KMS-11 (cell line): ENCODE data around the gene NPW.

ENCODE experiments used
- H2AFZ ChIP-seq: fragments of 200-600 bp; sonication (generic); 2 replicates; pipeline ENCODE4 v1.6.1; 2016; ENCODE audit warnings: antibody characterized with exemption, mixed run types, low read depth
- H3K27ac ChIP-seq: fragments of 200-600 bp; sonication (generic); 2 replicates; pipeline ENCODE4 v1.6.1; 2016; ENCODE audit warnings: mild to moderate bottlenecking, mixed run types
- H3K27me3 ChIP-seq: fragments of 200-600 bp; sonication (generic); 2 replicates; pipeline ENCODE4 v1.6.1; 2017; ENCODE audit warnings: mild to moderate bottlenecking, low read depth, mixed run types, moderate library complexity; ENCODE audit not compliant: insufficient read depth
- H3K36me3 ChIP-seq: fragments of 200-600 bp; sonication (generic); 2 replicates; pipeline ENCODE4 v1.6.1; 2017; ENCODE audit warnings: mild to moderate bottlenecking, mixed run types; ENCODE audit not compliant: insufficient read depth
- H3K4me1 ChIP-seq: fragments of 200-600 bp; sonication (generic); 2 replicates; pipeline ENCODE4 v1.6.1; 2016; ENCODE audit warnings: mild to moderate bottlenecking, low read depth, mixed run types; ENCODE audit not compliant: poor library complexity, severe bottlenecking
- H3K4me2 ChIP-seq: fragments of 200-600 bp; sonication (generic); 2 replicates; pipeline ENCODE4 v1.7.0; 2016; ENCODE audit warnings: mild to moderate bottlenecking, mixed run types
- H3K4me3 ChIP-seq: fragments of 200-600 bp; sonication (generic); IDR thresholded peaks from 2 replicates; pipeline ENCODE4 v1.6.1; 2017; ENCODE audit warnings: low read depth, low read length, mixed read lengths; ENCODE audit not compliant: insufficient read depth
- H3K79me2 ChIP-seq: fragments of 200-600 bp; sonication (generic); 2 replicates; pipeline ENCODE4 v1.6.1; 2016; ENCODE audit warnings: low read depth, mixed run types; ENCODE audit not compliant: insufficient read depth
- H3K9ac ChIP-seq: fragments of 200-600 bp; sonication (generic); 2 replicates; pipeline ENCODE4 v1.6.1; 2016; ENCODE audit warnings: mild to moderate bottlenecking, mixed run types
- H4K20me1 ChIP-seq: fragments of 200-600 bp; sonication (generic); 2 replicates; pipeline ENCODE4 v1.6.1; 2016; ENCODE audit warnings: mild to moderate bottlenecking, mixed run types; ENCODE audit not compliant: insufficient read depth
- CTCF ChIP-seq: fragments of 200-600 bp; sonication (generic); conservative IDR thresholded peaks from 2 replicates; pipeline ENCODE4 v1.6.1; 2017; ENCODE audit warnings: low read depth, mild to moderate bottlenecking, antibody characterized with exemption, low read length, moderate library complexity, mixed read lengths

Gene NPW

GRCh38 chr16:2048116-2048543 lies 28.5 kb downstream of the NPW start:
- H3K36me3 ChIP-seq = peaks cover 4% of the 10 kb centered on the region; the same call in 1 of the 2 replicates
- H4K20me1 ChIP-seq = no peaks in the 10 kb centered on the region
- TF ChIP-seq CTCF = no peak
- H3K27me3 ChIP-seq = no peaks in the 10 kb centered on the region
- peak overlapping the region; percentile 81 for H2AFZ ChIP-seq
- peak overlapping the region; percentile 61; the same call in 1 of the 2 replicates for H3K9ac ChIP-seq
- H3K79me2 ChIP-seq = peaks cover 18% of the 10 kb centered on the region; the same call in 1 of the 2 replicates
- H3K4me2 ChIP-seq = peak overlapping the region; percentile 71
- no peak overlapping the region for H3K27ac ChIP-seq
- H3K4me3 ChIP-seq = peak overlapping the region; percentile 43
- H3K4me1 ChIP-seq = peaks cover 32% of the 10 kb centered on the region

- Histone ChIP-seq H3K27me3 (no peaks in the 10 kb centered on the region), H3K27ac (no peak overlapping the region), H3K36me3 (peaks cover 4% of the 10 kb centered on the region; the same call in 1 of the 2 replicates), H3K79me2 (peaks cover 17% of the 10 kb centered on the region; the same call in 1 of the 2 replicates), H3K4me2 (no peak overlapping the region), H3K4me3 (no peak overlapping the region), H3K9ac (no peak overlapping the region), H2AFZ (no peak overlapping the region), H3K4me1 (peaks cover 8% of the 10 kb centered on the region), H4K20me1 (no peaks in the 10 kb centered on the region)
- no peak for TF ChIP-seq CTCF
These were observed 33.6 kb downstream of the NPW start for GRCh38 chr16:2053211-2053610.

GRCh38 chr16:2053897-2054296 lies 34.3 kb downstream of the NPW start:
- no peaks in the 10 kb centered on the region for H3K27me3 ChIP-seq
- no peak overlapping the region for H3K27ac ChIP-seq
- H3K4me2 ChIP-seq = no peak overlapping the region
- H2AFZ ChIP-seq = no peak overlapping the region
- H3K4me1 ChIP-seq = peaks cover 5% of the 10 kb centered on the region
- H3K79me2 ChIP-seq = peaks cover 11% of the 10 kb centered on the region; the same call in 1 of the 2 replicates
- H4K20me1 ChIP-seq = no peaks in the 10 kb centered on the region
- no peak overlapping the region for H3K9ac ChIP-seq
- TF ChIP-seq CTCF = no peak
- H3K4me3 ChIP-seq = no peak overlapping the region
- peaks cover 4% of the 10 kb centered on the region; the same call in 1 of the 2 replicates for H3K36me3 ChIP-seq

GRCh38 chr16:2054543-2055245 lies 35.1 kb downstream of the NPW start:
- H3K4me2 ChIP-seq = no peak overlapping the region
- no peaks in the 10 kb centered on the region for H3K27me3 ChIP-seq
- no peak overlapping the region for H2AFZ ChIP-seq
- no peak for TF ChIP-seq CTCF
- H3K79me2 ChIP-seq = peaks cover 3% of the 10 kb centered on the region; the same call in 1 of the 2 replicates
- H3K9ac ChIP-seq = no peak overlapping the region
- no peaks in the 10 kb centered on the region for H3K4me1 ChIP-seq
- H3K4me3 ChIP-seq = no peak overlapping the region
- H4K20me1 ChIP-seq = no peaks in the 10 kb centered on the region
- no peak overlapping the region for H3K27ac ChIP-seq
- H3K36me3 ChIP-seq = peaks cover 4% of the 10 kb centered on the region; the same call in 1 of the 2 replicates
